CD4-positive, alpha-beta T cell treated with Interleukin-4 for 4 hours (primary cell): ENCODE results near the gene GPI.
A peak's percentile ranks its signal among the peaks of the same experiment; 100 is the strongest.
"Not testable (repeated sequence)": the region's sequence is repeated elsewhere in the genome, so short reads cannot be mapped to it uniquely, and the experiment has no call there.

Source experiments
- DNase-seq: peaks from one replicate; pipeline ENCODE4 v3.0.0-alpha.2; 2020

GPI gene

DNA sequence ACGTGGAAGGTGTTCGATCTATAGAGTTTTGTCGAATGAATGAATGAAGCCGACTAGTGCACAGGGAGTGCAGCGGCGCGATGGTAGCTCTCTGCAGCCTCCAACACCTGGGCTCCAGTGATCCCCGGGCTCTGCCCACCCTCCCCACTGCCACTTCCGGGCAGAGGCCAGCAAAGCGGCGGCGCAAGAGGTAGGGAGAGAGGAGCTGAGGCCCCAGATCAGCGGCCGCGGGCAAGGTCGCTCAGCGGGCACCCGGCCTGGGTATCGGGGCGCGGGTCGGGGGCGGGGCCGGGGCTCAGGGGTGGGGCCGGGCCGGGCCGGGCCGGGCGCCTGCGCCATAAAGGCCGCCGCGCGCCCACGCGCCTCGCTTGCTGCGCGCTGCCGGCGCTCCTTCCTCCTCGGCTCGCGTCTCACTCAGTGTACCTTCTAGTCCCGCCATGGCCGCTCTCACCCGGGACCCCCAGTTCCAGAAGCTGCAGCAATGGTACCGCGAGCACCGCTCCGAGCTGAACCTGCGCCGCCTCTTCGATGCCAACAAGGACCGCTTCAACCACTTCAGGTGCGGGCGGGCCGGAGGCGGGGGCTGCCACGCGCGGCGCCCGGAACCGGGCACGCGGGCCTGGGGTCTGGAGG, at the start of gene GPI:
Gene GPI, plus strand, starts transcription at position 367 of the 633 bp plus-strand sequence. Its CDS starts 71 bp downstream, at position 438.
- peak; percentile 47 for DNase-seq

DNA sequence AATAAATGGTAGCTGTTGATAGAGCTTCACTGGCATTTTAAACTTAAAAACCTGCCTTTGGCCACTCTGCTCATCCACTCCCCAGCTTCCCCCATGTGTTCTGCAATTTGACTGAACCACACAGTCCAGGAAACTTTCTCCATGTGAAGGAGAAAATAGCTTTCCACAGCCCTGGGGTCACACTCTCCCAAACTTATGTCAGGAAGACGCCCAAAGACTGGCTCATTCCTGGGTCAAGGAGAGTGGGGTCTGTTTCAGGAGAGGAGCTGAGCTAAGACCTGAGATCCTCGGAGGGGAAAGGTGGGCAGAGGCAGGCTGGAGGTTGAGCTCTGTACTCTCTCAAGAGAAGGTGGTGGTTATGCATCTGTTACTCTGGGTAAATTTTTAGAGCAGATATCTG, 48.7 kb upstream of the GPI start:
- no peak for DNase-seq

DNA sequence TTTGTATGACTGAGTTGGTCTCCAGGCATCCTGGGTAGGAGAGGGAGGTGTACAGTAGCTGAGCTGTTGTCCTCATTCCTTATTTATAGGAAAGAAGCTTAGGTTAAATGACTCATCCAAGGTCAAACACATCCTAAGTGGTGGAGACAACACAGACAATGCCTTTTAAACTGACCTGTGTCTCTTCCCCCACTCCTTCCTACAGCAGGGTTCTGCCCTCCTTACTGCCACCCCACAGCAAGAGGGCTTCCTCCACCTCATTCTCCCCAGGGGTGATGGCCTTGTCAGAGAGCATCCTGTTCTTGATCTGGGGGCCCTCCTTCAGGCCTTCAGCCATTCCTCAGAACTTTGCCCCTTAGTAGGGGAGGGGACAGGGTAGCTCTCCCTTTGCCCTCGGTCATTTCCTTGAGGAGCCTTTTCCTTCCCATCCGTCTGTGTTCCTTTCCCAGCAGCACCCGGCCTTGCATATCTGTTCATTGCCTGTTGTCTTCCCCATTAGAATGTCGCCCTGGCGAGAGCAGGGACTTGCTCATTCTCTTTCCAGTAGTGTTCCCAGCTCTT, 48.2 kb upstream of the GPI start:
- no peak for DNase-seq

DNA sequence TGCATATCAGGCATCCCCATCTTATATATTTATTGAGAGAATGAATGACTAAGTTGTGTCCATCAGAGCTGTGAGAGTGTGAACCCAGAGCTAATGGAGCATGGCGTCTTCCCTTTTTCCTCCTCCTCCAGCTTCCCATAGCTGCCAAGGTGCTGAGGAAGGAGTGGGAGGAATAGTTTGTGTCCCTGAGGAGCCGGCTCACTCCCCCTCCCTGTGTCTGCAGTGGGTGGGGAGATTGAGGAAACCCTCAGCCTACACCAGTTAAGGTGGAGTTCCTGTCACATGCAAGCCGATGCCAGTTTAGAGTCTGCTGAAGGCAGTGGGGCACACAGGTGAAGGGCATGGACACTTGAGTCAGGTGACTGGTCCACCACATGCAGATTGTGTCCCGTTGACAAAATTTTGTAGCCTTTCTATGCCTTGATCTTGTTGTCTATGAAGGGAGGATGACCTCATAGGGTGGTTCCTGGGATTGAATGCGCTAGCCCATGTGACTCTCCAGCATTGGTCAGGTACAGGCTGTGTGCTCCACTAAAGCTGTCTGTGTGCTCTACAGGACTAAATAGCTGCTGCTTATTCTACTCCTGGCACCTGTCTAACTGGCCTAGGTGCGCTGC, 47.6 kb upstream of the GPI start:
- DNase-seq = peak; percentile 37

DNA sequence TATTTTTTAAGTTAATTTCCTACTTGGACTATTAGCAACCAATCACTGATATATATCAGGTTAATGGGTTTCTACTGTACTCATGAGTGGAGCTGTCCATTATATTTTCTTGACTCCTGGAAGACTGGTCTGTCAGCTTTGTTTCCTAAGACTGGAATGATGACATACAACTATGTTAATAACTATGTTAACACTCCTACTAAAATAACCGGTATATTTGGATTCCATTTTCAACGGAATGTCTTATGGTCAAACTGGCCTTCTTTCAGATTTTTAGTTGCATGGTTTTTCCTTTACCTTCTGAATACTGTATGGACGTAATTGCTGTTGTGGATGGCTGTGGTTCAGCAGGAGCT, 45.8 kb upstream of the GPI start:
- no peak for DNase-seq

DNA sequence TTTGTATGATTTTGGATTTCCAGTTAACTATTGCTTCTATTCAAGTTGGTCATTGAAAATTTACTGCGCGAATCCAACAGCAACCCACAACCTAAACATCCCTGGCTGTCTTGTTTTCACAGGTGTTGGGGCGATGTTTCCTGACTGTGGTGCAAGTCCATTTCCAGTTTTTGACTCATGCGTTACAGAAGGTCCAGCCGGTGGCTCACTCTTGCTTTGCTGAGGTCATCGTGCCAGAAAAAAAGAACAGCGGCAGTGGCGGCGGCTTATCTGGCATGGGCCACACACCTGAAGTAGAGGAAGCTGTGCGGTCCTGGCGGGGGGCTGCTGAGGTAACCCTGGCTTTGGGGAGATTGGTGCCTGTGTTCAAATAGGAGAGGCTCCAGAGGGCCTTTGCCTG, 45.2 kb upstream of the GPI start:
- DNase-seq = no peak

DNA sequence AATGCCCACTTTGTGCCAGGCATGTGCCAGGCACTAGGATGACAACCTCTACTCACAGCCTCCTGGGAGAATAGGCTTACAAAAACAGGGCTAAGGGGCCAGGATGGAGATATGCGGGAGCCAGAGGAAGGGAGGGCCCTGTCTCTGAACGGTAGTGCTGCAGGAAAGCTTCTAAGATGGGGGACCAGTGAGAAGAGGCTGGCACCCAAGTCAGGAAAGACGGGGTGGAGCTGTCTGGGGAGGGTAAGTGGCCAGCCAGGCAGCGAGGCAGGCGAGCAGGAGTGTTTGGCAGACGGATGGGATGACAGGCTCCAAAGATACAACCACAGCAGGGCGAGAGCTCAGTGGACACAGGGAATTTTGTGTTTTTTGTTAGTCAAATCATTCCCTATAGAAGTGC, 44.7 kb upstream of the GPI start:
- no peak for DNase-seq

DNA sequence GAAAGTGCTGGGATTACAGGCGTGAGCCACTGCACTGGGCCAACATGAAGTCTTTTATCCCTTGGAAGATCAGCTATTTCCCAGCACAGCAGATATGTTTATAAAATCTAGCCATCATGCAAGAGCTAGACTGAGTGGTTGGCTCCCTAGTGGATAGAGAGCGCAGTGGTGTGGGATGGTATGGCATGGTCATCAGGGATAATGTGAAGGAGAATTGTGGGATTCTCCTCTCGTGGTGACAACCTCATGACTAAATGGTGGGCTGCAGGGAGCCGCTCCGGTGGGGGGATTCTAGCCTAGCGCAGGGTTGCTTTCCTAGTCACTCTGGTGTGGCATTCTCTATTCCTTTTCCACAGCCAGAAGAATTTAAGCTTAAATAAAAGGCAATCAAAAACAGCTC, 43.3 kb upstream of the GPI start:
- no peak for DNase-seq

DNA sequence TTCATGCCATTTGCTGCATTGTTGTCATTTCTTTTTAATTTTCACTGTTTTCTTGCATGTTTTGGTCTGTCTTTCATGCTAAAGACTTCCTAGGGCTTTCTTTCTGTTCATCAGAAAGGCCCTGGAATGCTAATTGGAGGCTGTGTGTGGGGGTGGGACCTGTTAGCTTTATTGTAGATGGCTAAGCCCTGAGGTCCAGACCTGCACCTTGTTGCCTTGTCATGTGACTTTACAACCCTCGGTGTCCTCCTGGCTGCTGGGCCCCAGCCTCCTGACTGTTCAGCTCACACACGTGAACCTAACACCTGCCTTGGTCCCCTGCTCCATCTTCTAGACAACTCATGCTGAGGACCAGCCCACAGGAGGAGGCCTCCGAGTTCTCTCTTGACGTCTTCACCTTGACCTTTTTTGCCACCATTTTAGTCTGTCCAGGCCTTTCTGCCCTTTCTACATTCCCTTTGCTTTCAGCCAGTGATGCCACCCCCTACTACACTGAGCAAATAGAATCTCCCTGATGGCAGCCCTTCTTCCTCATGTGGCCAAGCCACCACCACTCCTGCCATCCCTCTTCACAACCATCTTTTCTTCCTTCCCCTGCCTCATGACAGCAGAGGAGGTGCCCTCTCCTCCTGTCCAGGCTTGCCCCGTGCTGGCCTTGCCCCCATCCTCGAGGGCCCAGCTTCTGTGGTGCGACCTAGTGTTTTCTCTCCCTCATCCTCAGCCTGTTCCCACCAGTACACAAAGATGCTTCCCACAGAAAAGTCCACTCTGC, 41.4 kb upstream of the GPI start:
- DNase-seq = no peak

DNA sequence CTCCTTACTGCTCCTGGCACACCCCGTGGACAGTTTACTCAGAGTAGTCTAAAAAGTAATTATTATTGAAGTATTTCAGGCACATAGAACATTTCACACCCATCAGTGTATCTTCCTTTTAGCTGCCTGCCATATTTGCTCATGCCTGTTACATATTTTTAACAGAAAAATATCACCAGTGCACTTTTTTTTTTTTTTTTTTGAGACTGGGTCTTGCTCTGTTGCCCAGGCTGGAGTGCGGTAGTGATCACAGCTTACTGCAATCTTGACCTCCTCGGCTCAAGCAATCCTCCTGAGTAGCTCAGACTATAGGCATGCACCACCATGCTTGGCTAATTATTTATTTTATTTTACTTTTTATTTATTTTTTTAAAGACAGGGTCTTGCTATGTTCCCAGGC, 40.7 kb upstream of the GPI start:
- DNase-seq = no peak

DNA sequence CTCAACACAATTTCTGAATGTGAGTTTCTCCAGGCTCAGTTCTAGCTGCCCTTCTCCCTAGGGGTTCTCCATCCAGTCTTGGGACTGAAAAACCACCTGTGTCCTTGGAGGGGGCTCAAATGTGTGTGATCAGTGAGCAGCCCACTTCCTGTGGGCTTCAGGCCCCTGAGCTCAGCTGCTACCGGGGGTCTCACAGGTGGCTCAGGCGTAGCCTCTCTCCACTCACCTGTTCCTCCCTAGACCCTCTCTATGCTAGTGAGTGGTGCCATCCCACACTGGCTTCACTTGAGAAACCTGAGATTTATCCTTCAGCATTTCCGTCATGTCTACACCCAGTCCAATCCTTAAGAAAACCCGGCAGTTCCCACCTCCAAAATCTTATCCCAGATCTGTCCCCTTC, 39.8 kb upstream of the GPI start:
- no peak for DNase-seq

DNA sequence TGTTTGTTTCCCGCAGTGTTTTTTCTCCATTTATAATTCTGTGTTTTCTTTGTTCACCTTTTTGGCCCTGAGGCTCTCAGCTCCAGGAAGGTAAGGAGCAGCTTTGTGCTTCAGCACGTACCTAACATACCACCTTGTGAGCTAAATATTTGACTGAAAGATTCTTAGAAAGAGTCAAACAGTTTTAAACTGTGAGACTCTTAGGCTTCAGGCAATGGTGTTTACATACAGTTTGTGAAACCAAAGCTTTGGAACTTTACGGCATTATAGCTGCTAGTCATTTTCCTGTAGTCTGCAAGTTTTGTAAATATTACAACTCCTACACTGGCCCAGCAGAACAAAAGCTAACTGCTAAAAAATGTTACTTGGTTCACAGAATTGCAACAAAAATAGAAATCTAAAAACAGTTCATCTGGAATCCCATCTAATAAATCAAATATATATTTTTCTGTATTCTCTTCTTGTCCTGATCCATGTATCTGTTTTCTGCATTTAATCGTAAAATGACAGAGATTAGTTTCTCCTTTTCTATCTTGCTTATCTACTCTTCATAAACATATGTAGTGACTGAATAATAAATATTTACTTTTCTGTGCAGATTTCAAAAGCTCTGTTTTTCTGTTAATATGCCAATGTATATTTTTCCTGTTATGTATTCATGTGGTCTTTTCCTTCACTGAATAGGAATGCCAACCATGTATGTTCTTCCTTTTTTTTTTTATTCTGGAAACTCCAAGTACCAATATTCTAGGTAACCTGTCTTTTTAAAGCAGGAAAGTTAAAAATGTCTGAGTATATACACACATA, 38.8 kb upstream of the GPI start:
- no peak for DNase-seq

DNA sequence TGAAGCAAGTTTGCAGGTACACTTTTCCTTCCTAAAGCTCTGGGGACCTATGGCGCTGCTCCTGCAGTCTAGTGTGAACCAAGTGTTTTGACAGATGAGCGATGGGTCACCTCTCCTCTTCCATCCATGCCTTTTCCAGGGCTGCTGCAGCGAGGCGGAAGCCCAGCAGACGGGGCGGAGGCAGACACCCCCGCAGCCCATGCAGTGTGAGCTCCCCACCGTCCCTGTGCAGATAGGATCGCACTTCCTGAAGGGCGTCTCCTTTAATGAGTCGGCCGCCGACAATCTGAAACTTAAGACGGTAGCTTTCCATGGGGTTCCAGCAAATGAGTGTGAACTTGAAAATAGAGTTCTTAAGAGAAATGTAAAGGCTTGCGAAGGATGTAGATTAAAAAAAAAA, 37.1 kb upstream of the GPI start:
- DNase-seq = no peak

DNA sequence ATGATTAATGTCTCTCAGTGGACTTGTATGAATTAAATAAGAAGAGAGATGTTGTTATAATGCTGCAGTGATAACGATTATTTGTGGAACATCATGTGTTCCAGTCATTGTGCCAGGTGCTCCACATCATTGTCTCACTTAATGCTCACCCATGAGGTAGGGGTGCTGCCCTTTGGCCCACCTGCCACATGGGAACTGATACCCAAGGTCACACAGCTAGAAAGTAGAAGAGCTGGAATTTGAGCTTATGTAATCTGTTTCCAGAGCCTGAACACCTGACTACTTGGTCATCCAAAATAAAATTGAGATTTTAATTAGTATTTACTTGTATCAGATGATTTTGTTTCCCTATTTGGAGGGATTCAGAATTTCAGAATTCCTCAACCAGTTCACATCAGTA, 36.0 kb upstream of the GPI start:
- DNase-seq = no peak

DNA sequence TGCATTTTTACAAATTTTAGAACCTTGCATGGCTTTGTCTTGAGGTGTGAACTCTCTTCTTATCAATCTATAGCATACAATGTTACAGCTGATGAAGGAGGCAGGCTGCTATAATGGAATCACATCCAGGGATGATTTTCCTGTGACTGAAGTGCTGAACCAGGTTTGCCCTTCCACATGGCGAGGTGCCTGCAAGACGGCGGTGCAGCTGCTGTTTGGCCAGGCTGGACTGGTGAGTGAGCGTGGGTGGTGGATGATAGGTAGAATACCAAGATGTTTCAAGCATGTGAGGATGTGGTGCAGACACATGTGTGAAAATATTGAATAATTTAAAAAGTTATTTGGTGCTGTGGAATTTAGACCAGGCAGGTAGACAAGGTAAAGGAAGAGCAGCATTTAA, 34.9 kb upstream of the GPI start:
- DNase-seq = no peak

DNA sequence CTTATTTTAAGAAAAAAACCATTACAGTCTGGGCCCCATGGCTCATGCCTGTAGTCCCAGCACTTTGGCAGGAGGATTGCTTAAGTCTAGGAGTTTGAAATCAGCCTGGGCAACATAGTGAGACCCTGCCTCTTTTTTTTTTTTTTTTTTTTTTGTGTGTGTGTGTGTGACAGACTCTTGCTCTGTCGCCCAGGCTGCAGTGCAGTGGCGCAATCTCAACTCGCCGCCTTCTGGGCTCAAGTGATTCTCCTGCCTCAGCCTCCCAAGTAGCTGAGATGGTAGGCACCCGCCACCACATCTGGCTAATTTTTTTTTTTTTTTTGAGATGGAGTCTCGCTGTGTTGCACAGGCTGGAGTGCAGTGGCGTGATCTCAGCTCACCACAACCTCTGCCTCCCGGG, 34.4 kb upstream of the GPI start:
- DNase-seq = not testable (repeated sequence)

DNA sequence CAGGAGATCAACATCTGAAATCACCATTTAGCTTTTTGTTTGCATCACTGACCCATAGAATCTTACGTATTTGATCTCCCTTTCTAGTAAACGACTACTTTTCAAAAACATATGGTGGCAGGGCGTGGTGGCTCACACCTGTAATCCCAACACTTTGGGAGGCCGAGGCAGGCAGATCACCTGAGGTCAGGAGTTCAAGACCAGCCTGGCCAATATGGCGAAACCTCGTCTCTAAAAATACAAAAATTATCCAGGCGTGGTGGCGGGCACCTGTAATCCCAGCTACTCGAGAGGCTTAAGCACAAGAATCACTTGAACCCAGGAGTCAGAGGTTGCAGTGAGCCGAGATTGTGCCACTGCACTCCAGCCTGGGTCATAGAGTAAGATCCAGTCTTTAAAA, 33.4 kb upstream of the GPI start:
- not testable (repeated sequence) for DNase-seq

DNA sequence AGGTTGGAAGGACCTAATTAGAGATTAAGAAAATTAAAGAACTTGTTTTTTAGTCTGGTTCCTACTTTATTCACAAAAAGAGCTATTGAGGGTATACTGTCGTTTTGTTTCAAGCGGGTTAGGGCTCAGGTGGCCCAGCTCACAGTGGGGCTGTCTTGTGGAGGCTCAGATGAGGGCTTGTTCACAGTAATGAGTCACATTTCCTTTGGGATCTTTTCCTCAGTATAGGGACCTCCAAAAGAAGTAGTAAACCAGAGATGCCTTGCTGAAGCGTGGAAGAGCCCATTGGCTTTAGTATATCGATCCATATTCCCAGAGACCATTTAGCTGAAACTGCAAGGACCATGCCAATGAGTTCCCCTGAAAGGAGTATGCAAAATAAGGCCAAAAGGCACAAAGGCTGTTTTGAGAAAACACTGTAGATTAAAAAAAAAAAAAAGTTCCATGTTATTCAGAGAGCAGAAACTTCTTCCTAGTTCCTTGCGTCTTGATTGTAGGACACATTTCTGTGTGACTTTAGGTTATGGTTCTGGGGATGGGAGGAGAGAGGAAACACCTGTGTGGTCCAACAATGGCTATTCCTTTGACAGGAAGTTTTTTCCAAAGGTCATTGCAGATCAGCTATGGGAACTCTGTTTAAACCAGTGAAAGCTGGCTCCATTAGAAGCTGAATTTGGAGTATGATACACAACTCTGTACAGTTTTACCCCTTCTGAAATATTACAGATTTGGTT, 32.8 kb upstream of the GPI start:
- DNase-seq = no peak

DNA sequence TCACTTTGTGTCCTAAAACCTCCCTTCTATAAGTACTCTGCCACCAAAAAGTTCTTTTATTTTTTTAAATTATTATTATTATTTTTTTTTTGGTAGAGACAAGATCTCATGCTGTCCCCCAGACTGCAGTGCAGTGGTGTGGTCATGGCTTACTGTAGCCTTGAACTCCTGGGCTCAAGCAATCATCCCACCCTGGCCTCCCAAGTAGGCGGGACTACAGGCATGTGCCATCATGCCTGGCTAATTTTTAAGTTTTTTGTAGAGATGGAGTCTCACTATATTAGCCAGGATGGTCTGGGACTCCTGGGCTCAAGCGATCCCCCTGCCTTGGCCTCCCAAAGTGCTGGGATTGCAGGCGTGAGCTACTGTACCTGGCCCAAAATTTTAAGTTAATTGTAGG, 29.1 kb upstream of the GPI start:
- DNase-seq = no peak

DNA sequence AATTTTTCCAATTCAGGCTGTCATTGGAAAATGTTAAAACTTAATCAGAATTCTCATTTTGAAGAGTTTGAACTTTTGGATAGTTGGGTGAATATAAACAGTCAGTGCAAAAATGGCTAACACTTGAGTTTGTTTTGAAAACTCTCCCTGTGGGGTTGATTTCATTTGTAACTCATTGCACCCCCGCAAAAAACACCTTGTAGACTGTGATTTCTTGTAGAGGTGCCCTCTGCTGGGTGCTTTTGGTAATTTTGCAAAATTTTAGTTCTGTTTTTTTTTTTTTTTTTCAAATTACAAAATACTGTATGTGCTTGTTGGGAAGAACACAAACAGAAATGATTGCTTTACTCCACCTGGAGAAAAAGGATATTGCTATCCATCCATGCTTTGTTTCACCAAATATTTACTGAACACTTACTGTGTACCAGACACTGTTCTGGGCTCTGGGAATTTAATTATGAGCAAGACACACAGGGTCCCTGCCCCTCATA, 28.2 kb upstream of the GPI start:
- peak; percentile 58 for DNase-seq

DNA sequence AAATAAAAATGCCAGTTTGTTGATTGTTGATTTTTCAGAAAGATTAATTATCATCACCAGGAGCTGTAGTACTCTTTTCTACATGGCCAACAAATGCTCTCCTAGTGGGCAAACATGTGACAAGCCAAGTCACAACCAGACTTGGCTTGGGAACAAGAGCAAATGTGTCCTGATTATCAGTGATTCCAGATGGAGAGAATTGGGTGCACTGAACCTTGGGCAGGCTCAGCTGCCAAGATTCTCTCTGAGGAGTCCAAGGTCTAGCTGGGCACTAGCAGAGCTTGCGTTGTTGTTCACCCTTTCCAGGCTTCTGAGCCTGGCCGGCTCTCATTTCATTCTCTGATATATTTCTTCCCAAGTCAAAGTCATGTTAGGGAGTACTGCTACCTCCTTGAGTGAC, 27.3 kb upstream of the GPI start:
- no peak for DNase-seq

DNA sequence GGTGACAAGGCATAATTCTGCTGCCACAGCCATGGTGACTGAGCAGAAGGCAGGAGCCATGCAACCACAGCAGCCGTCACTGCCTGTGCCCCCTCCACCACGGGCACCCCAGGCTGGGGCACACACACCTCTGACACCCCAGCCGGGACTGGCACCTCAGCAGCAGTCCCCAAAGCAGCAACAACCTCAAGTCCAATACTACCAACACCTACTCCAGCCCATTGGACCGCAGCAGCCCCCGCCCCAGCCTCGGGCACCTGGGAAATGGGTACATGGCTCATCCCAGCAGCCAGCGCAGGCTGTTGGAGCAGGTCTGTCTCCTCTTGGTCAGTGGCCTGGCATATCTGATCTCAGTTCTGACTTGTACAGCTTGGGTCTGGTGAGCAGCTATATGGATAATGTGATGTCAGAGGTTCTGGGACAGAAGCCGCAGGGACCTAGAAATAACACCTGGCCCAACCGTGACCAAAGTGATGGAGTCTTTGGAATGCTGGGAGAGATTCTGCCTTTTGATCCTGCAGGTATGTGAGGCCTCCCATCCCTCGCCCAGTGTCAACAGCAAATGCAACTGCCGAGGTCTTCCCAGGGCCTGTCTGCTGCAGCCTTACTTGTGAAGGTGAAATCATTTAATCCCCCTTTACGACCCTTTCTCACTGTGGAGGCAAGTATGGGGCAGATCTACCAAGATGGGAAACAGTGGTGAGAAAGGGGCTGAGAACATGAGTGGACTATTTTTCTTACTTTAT, 22.9 kb upstream of the GPI start:
- DNase-seq = no peak
